K562 (cell line): ENCODE data around the gene DAGLA. TPM values are rescaled to one million over a fixed set of nuclear protein-coding genes. Genes with fewer than 3 reads are reported as not detected.

Experiments used
- GABPB1 ChIP-seq: sonication (generic); formaldehyde crosslinking; IDR thresholded peaks from 2 replicates; pipeline ENCODE4 v1.8.0; 2022; ENCODE audit warnings: mild to moderate bottlenecking, missing genetic modification reagents
- HNRNPK ChIP-seq: fragments of 200-400 bp; formaldehyde crosslinking; IDR thresholded peaks from one replicate; pipeline ENCODE4 v1.6.1; 2018; ENCODE audit warnings: mild to moderate bottlenecking, low read depth, low read length; ENCODE audit not compliant: poor library complexity, severe bottlenecking
- POLR2G ChIP-seq: fragments of 200-400 bp; formaldehyde crosslinking; IDR thresholded peaks from 2 replicates; pipeline ENCODE4 v1.6.1; 2017; ENCODE audit warnings: low read depth, mild to moderate bottlenecking, antibody characterized with exemption, low read length, moderate library complexity
- RBM14 ChIP-seq: fragments of 200-400 bp; formaldehyde crosslinking; IDR thresholded peaks from 2 replicates; pipeline ENCODE4 v1.6.1; 2018; ENCODE audit warnings: low read depth, mild to moderate bottlenecking, low read length, moderate library complexity, borderline replicate concordance; ENCODE audit not compliant: insufficient read depth
- ZBTB40 ChIP-seq, 2 experiments: fragments of 450-650 bp in 1 of 2; sonication (generic) in 1 of 2; formaldehyde crosslinking in 1 of 2; IDR thresholded peaks; 2 replicates each; pipeline versions ENCODE4 v1.7.1 to v1.9.0; 2016 to 2022; ENCODE audit warnings: inconsistent platforms in 1 of 2, mild to moderate bottlenecking in 1 of 2, missing genetic modification reagents in 1 of 2
- ZNF830 ChIP-seq: fragments of 250-450 bp; sonication (Bioruptor Pico); IDR thresholded peaks from 2 replicates; pipeline ENCODE4 v1.5.0; 2021; ENCODE audit warnings: mild to moderate bottlenecking
- ZSCAN32 ChIP-seq: fragments of 450-650 bp; formaldehyde crosslinking; IDR thresholded peaks from 2 replicates; pipeline ENCODE4 v1.4.0; 2020; ENCODE audit warnings: mild to moderate bottlenecking, moderate library complexity
- polyA plus RNA-seq, 8 experiments: library from polyadenylated mRNA; depleted of rRNA in 4 of 8; stranded (reverse) in 5 of 8; unstranded in 3 of 8; fragments of >200 nt; fragmentation: Nextera tagmentation in 2 of 8; fragmentation: Illumina TruSeq in 1 of 8; extraction: Ambion mirVana in 2 of 8; extraction: Trizol in 1 of 8; gene quantifications; 2 replicates each; pipeline versions ENCODE4 v1.2.1 to v1.2.3, GENCODE V29; 2011 to 2014; ENCODE audit warnings: inconsistent platforms in 1 of 8, missing spikeins in 1 of 8
- total RNA-seq, 7 experiments: library from RNA; depleted of rRNA in 6 of 7; stranded (reverse); fragments of >200 nt in 6 of 7; fragmentation: Illumina TruSeq in 2 of 7; extraction: Trizol in 2 of 7; gene quantifications; 2 replicates each; pipeline versions ENCODE4 v1.2.1 to v1.2.3, GENCODE V29; 2011 to 2021; ENCODE audit warnings: low replicate concordance in 1 of 7

Gene DAGLA
- total and polyA plus RNA-seq, 9 of the 15 experiments (the other 6 are each of a cell fraction or from before 2014, with no cell fraction given), result 0.03 to 0.16 (median 0.04) TPM; not detected in 4

- no peak for TF ChIP-seq ZBTB40 (IDR thresholded peaks at IDR 0.05)
- no peak for TF ChIP-seq ZBTB40 (CRISPR knock-in tag; IDR thresholded peaks at IDR 0.05)
- no peak for TF ChIP-seq HNRNPK
- no peak for TF ChIP-seq ZNF830 (CRISPR knock-in tag)
- no peak for TF ChIP-seq POLR2G
- TF ChIP-seq ZSCAN32, result no peak
- TF ChIP-seq RBM14, result no peak
- TF ChIP-seq GABPB1 (CRISPR knock-in tag), result no peak
These were observed 14.9 kb downstream of the DAGLA start (continued) for GRCh38 chr11:61694946-61695706.
